Spinal cord (tissue), 10 donors: ENCODE data around the gene SUSD1. TPM values are rescaled to one million over a fixed set of nuclear protein-coding genes. Genes with fewer than 3 reads are reported as not detected.

Experiments used
- DNase-seq, 6 donors: peaks; one replicate each; pipeline versions ENCODE4 v3.0.0 to v3.0.0-alpha.2; 2013 to 2015; ENCODE audit warnings: low spot score in 6 of 6, low read depth in 4 of 6
- H3K27ac ChIP-seq: one replicate; pipeline ENCODE4 v1.5.1; 2013; ENCODE audit warnings: low read depth, low read length, control low read depth
- H3K27me3 ChIP-seq: one replicate; pipeline ENCODE4 v1.6.1; 2013; ENCODE audit warnings: low read length; ENCODE audit not compliant: control insufficient read depth, insufficient read depth
- H3K36me3 ChIP-seq: one replicate; pipeline ENCODE4 v1.6.1; 2013; ENCODE audit warnings: low read length; ENCODE audit not compliant: control insufficient read depth, insufficient read depth
- H3K4me1 ChIP-seq: one replicate; pipeline ENCODE4 v1.6.1; 2013; ENCODE audit warnings: low read length; ENCODE audit not compliant: control insufficient read depth, insufficient read depth
- H3K4me3 ChIP-seq: one replicate; pipeline ENCODE4 v1.5.1; 2013; ENCODE audit warnings: low read depth, low read length, control low read depth
- H3K9me3 ChIP-seq: one replicate; pipeline ENCODE4 v1.6.1; 2013; ENCODE audit warnings: low read length; ENCODE audit not compliant: control insufficient read depth, insufficient read depth
- WGBS: methylation state at CpG from one replicate; pipeline ENCODE4 v1.1.5; 2013; ENCODE audit warnings: missing lambda C conversion rate; ENCODE audit not compliant: insufficient coverage; 5-methylcytosine and 5-hydroxymethylcytosine counted together
- polyA plus RNA-seq, 2 donors: library from polyadenylated mRNA; unstranded; fragments of 120-200 nt; gene quantifications; one replicate each; pipeline ENCODE4 v1.2.1, GENCODE V29; 2013; ENCODE audit not compliant: insufficient read length in 2 of 2
- total RNA-seq, 2 donors: library from RNA; depleted of rRNA in 1 of 2; stranded (reverse); fragments of 120-200 nt in 1 of 2; fragments of >200 nt in 1 of 2; gene quantifications; one replicate each; pipeline versions ENCODE4 v1.2.3 to v1.2.4, GENCODE V29; 2013 to 2014
- donor health status: healthy.

SUSD1 gene
- total and polyA plus RNA-seq, 4 donors, result 12.9 to 39.0 (median 15.3) TPM

DNA sequence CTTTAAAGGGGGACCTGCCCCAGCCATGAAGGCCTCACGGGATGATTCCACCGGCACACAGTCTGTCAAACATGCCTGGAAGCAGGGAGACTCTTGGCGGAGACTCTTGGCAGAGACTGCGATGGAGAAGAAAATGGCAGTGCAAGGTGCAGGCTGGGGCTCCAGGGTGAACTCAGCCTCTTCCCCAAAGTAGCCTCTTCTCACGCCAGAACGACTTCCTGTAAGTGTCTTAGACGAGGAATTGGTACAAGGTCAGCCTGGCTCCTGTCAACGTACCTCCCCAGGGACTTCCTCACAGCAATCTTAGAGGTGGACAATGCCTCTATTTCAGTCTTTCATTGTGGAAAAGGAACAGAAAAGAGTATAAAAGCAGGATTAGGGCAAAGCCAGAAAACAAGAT is 169.2 kb downstream of the SUSD1 start:
- WGBS, result 76% methylated on average over 4 of the region's 8 CpGs
- Histone ChIP-seq H3K36me3 (no peaks in the 10 kb centered on the region), H3K27me3 (no peaks in the 10 kb centered on the region), H3K4me1 (no peaks in the 10 kb centered on the region), H3K4me3 (no peak overlapping the region), H3K27ac (no peak overlapping the region), H3K9me3 (no peaks in the 10 kb centered on the region)
- DNase-seq, result no peak

DNA sequence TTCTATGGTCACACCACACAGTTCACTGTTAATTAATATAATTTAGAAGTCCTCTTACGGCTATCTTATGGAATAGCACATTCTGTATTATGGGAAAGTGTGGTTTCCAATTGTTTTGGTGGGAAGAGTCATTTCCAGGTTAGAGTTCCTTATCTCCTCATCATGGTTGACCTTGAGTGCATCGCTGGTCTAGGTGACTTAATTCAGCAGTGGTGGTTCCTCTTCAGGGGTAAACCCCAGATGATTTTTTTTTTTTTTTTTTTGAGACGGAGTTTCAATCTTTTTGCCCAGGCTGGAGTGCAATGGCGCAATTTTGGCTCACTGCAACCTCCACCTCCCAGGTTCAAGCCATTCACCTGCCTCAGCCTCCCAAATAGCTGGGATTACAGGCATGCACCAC is 171.6 kb downstream of the SUSD1 start:
- Histone ChIP-seq H3K36me3 (no peaks in the 10 kb centered on the region), H3K27me3 (no peaks in the 10 kb centered on the region), H3K27ac (no peak overlapping the region), H3K9me3 (no peaks in the 10 kb centered on the region), H3K4me1 (no peaks in the 10 kb centered on the region), H3K4me3 (no peak overlapping the region)
- WGBS, result 83% methylated on average over 1 of the region's 4 CpGs
- DNase-seq, result no peak

DNA sequence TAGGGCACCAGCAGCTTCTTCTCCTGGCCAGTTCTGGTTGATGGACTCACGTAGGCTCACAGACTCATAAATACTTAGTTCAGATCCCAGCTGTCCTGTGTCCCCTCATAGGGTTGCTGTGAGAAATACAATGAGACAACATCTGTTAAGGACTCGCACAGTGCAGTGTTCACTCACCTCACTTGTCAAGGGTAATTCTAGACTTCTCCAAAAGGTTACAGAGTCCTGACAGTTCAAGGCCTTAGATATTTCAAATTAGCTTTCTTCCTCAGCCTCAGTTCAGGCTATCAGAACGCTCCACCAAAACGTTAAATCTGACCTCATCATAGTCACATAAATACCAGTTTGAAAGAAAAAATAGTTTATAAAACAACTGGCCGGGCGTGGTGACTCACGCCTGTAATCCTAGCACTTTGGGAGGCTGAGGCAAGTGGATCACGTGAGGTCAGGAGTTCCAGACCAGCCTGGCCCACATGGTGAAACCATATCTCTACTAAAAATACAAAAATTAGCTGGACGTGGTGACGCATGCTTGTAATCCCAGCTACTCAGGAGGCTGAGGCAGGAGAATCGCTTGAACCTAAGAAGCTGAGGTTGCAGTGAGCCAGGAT is 172.1 kb downstream of the SUSD1 start:
- Histone ChIP-seq H3K36me3 (no peaks in the 10 kb centered on the region), H3K4me1 (no peaks in the 10 kb centered on the region), H3K4me3 (no peak overlapping the region), H3K27me3 (no peaks in the 10 kb centered on the region), H3K9me3 (no peaks in the 10 kb centered on the region), H3K27ac (no peak overlapping the region)
- WGBS, result 100% methylated on average over 4 of the region's 11 CpGs
- no peak for DNase-seq

DNA sequence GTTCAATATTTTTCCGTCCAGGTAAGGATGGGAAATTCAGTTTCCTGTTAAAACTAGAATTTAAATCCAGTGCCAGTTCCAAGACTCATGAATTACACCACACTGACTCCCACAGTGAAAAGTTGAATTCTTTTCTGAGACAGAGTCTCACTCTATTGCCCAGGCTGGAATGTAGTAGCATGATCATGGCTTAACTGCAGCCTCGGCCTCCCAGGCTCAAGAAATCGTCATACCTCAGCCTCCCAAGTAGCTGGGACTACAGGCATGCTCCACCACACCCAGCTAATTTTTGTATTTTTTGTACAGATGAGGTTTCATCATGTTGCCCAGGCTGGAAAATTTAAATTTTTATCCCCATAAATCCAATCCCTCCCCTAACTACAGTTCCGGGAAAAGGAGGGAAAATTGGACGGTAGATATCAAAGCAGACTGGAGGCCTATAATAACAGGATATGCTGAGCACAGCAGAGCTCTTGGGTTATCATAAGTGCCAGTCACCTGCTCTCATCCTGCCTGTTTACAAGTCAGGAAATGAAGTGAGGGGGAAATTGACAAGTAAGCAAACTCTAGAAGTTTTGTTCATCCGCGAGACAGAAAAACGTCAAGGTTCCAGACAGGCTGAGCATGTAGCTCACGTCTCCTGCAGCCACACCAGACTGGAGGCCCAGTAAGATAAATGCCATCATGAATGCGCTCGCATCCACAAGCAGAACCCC is 172.8 kb downstream of the SUSD1 start:
- no peaks in the 10 kb centered on the region for H3K4me1 ChIP-seq
- 88% methylated on average over 9 of the region's 11 CpGs for WGBS
- H3K27ac ChIP-seq, result no peak overlapping the region
- DNase-seq, result no peak
- no peak overlapping the region for H3K4me3 ChIP-seq
- H3K27me3 ChIP-seq, result no peaks in the 10 kb centered on the region
- no peaks in the 10 kb centered on the region for H3K9me3 ChIP-seq
- no peaks in the 10 kb centered on the region for H3K36me3 ChIP-seq

DNA sequence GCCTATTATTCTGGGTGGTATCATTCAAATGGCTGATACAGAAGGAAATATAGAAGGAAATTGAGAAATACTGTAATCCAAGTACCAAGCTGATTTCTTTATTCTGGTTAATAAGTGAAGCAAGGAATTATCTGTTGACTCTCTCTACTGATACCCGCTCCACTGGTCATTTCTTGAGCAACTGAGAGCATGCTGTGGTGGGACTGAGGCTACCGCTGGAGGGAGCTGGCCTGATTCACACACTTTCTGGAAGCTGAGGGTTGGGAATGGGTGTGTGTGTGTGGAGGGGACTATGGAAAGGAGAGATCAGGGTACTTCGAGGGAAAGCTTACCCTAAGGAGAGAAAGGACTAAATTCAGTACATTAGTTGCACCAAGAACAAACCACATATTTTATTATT is 174.4 kb downstream of the SUSD1 start:
- Histone ChIP-seq H3K27ac (no peak overlapping the region), H3K9me3 (no peaks in the 10 kb centered on the region), H3K36me3 (no peaks in the 10 kb centered on the region), H3K4me1 (no peaks in the 10 kb centered on the region), H3K27me3 (no peaks in the 10 kb centered on the region), H3K4me3 (no peak overlapping the region)
- WGBS, result 100% methylated on average over 2 of the region's 3 CpGs
- no peak for DNase-seq

DNA sequence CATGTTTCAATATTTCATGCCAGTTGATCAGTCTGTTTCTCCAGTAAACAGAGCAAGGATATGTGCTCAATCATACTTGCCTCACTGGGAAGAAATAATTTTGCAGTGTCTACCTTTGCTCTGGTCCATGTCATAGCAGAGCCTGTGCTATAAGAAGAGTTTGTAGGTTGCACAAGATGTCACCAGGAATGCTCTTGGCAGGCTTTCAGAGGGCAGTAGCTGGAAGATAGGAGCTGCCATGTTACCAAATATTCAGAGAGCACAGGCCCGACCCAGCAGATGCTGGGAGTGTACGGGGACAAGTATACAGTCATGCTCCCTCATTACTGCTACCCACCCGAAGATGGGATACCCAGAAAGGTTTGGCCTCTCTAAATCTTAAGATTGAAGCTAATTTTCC is 175.8 kb downstream of the SUSD1 start:
- no peak overlapping the region for H3K4me3 ChIP-seq
- no peaks in the 10 kb centered on the region for H3K36me3 ChIP-seq
- no peaks in the 10 kb centered on the region for H3K9me3 ChIP-seq
- no peaks in the 10 kb centered on the region for H3K4me1 ChIP-seq
- H3K27me3 ChIP-seq, result no peaks in the 10 kb centered on the region
- WGBS, result 83% methylated on average over 2 of the region's 3 CpGs
- no peak for DNase-seq
- H3K27ac ChIP-seq, result no peak overlapping the region

DNA sequence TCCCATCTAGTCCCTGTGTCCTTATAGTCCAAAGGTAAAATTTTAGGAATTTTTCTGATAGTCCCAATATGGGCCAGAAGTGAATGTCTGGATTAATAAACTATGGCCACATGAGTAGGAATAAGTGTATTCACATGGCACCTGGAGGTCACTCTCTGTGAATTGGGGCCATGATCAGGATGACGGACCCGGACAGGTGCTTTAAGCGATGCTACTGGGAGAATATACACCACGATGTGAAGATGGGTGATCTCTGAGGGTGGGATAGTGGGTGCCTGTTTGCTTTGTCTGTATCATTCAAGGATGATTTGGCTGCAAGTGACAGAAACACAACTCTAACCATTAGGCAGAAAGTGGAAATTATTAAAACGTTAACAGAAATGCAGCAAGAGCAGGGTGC is 177.3 kb downstream of the SUSD1 start:
- Histone ChIP-seq H3K4me1 (no peaks in the 10 kb centered on the region), H3K27ac (no peak overlapping the region), H3K36me3 (no peaks in the 10 kb centered on the region), H3K4me3 (no peak overlapping the region), H3K27me3 (no peaks in the 10 kb centered on the region), H3K9me3 (no peaks in the 10 kb centered on the region)
- WGBS, result 97% methylated on average over 5 of the region's 5 CpGs
- DNase-seq, result no peak

DNA sequence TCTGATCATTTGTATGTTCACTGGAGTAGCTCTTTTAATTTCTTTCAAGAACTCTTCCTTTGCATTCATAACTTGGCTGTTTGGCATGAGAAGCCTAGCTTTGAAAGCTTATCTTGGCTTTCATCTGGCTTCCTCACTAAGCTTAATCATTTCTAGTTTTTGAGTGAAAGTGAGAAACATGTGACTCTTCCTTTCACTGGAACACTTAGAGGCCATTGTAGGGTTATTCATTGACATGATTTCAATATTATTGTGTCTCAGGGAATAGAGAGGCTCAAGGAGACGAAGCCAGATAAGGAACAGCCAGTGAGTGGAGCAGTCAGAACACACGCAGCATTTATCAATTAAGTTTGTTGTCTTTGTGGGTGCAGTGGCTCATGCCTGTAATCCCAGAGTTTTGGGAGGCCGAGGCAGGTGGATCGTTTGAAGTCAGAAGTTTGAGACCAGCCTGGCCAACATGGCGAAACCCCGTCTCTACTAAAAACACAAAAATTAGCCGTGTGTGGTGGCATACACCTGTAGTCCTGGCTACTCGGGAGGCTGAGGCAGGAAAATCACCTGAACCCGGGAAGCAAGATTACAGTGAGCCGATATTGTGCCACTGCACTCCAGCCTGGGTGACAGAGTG is 180.2 kb downstream of the SUSD1 start:
- DNase-seq, result no peak
- Histone ChIP-seq H3K4me3 (no peak overlapping the region), H3K9me3 (no peaks in the 10 kb centered on the region), H3K4me1 (no peaks in the 10 kb centered on the region), H3K36me3 (no peaks in the 10 kb centered on the region), H3K27ac (no peak overlapping the region), H3K27me3 (no peaks in the 10 kb centered on the region)
- WGBS, result 84% methylated on average over 8 of the region's 10 CpGs

DNA sequence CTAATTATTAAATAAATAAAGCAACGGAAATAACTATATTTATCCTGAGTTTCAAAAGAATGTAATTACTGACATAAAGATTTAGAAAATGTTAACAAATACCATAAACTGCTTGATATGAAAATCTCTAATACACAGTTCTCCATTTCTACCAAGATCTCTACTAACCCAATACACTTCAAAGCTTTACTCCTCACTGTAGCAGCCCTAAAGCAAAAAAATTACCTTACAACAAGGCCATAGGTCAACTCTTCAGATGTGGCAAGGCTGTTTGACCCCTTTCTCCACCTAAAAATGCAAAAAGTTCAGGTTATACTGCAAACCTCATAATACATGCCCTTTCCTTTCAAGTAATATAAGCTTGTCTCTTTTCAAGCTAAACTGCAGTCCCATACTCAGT is 181.8 kb downstream of the SUSD1 start:
- no CpG with 5 or more reads among the region's 1 CpG for WGBS
- no peak for DNase-seq
- Histone ChIP-seq H3K4me1 (no peaks in the 10 kb centered on the region), H3K9me3 (no peaks in the 10 kb centered on the region), H3K27me3 (no peaks in the 10 kb centered on the region), H3K4me3 (no peak overlapping the region), H3K36me3 (no peaks in the 10 kb centered on the region), H3K27ac (no peak overlapping the region)

DNA sequence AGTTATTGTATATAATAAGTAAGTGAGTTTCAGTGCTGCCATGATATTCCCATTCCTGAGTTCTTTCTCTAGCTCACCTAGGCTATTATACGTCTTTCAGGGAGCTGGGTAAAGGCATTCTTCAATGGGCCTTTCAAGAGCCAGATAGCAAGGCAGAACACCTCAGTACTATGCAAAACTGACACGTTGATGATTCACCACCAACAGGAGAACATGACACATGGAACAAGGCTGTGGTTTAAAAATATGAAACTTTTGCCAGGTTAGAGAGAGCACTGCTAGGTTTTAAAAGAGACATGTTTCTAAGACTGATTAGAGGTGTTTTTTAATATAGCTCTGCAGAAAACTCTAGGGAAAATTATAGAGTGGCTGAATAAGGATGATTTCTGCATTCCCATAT is 182.6 kb downstream of the SUSD1 start:
- 67% methylated on average over 1 of the region's 2 CpGs for WGBS
- Histone ChIP-seq H3K4me3 (no peak overlapping the region), H3K27me3 (no peaks in the 10 kb centered on the region), H3K27ac (no peak overlapping the region), H3K9me3 (no peaks in the 10 kb centered on the region), H3K4me1 (no peaks in the 10 kb centered on the region), H3K36me3 (no peaks in the 10 kb centered on the region)
- no peak for DNase-seq
